Measurements from ENCODE around the gene LCN1. TPM values are rescaled to one million over a fixed set of nuclear protein-coding genes. Genes with fewer than 3 reads are reported as not detected.
"Not testable (repeated sequence)": the region's sequence is repeated elsewhere in the genome, so short reads cannot be mapped to it uniquely, and the experiment has no call there.

Gene LCN1
- total RNA-seq, 1 donor from 2014 or later, result not detected

DNA sequence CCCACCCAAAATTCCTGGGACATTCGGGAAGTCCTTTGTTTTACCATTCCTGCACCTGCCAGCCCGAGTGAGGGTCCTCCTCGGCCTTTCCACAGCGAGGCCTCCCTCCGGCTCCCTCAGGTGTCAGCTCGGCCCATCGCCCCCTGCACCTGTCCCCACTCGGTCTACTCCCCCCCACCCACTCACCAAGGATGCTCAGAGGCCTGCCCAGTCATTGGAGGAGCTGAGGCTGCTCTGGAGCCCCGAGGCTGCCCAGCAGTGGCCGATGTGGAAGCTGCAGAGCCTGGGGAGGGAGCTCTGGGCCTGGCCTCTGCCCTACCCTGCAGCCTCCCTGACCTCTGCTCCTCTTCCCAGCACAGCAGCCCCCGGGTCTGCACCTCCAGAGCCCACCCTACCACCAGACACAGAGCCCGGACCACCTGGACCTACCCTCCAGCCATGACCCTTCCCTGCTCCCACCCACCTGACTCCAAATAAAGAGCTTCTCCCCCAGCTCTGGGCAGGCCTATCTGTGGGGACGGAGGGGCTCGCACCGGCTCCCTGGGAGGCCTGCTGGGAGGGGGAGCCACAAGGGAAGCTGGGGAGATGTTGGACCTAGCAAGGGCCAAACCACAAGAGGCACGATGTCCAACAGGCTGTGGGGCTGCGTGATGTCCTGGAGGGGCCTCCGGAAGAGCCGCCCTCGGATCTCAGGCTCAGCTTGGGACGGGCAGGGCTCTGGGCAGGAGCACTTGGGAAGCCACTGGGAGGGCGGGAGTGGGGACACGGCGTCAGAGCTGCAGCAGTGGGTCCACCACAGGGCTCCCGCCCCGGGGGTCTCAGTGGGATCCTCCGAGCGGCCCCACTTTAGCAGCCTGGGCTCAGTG, 28.5 kb downstream of the LCN1 start:
- not testable (repeated sequence) for DNase-seq

DNA sequence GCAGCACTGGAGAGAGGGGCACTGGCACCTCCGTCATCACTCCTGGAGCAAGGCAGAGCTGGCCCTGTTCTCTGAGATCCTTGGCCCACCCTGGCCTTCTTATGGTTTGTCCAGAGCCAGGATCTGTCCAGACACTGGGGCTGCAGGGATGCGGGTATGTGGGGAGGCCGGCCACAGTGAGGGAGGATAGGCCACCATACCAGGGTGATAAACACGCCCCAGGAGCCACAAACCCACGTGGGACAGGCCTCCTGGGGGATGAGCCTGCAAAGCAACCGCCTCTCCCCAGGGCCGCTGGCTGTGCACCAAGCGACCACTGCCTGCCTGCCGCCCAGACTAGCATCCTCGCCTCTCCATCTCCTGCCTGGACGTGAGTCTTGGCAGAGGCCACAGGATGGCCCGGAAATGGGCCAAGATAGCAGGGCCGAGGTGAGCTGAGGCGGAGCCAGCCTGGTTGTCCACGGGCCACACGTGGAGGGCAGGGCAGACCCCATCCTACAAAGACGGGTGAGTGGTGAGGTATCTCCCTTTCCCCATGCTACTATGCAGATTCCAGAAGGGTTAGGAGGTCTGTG, 29.2 kb downstream of the LCN1 start:
- no peak for DNase-seq

DNA sequence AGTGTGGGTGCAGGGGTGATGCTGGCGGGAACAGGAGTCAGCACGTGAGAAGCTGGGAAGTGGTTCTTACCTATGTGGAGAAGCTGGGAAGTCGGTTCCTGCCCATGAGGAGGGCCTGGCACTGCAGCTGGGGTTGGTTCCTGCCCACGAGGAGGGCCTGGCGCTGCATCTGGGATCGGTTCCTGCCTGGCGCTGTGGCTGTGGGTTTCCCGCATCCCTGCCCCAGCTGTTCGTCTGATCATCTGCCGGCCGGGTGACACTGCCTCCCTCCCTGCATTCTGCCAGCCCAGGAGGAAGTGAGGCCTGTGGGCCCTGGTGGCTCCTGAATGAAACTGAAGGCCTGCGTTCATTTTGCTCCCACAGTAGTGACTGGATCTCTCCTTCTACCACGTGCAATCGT, 29.8 kb downstream of the LCN1 start:
- no peak for DNase-seq

DNA sequence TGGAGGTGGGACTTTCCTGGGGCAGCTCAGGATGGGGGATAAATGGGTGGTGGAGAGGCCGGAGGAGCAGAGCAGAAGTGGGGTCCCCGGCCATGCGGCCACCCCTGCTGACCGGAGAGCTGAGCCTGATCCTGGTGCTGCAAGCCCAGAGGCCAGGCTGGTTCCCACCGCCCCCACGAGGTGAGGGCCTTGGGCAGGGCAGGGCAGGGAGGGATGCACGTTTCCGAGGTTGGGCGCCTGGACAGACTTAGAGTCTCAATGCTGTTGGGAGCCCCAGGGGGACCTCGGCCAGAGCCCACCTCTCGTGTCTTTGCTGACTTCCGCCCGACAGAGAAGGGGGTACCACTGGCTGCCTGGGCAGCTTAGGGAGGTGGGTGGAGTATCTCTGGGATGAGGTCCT, 30.2 kb downstream of the LCN1 start:
- no peak for DNase-seq

DNA sequence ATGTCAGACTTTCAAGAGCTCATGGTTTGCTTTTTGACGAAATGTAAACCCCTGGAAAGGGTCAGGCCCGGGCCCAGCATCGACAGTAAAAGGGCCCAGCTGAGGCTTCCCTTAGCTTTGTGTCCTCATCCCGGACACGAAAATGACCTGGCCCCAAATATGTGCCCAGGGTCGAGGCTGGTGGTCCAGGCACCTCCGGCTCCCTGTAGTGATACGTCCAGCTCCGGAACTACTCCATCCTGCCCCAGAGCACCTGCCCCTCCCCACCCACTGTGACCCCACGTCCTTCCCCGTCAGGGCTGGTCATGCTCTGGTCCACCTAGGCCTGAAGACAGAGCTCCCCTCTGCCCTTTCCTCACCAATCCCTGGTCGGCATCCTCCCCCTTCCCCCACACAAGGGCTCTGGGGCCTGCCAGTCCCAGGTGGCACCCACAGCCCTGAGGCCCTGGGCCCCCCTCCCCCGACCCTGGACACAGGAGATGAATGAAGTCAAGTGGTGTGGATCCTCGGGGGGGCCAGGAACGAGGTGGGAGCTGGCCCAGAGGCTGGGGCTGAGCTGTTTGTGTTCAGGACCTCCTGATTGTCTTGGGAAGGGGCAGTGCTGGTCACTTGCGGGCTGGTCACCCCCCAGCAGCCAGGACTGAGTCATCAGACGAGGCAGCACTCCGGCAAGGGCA, 30.9 kb downstream of the LCN1 start:
- DNase-seq, result no peak

- no peak for DNase-seq
Observed at GRCh38 chr9:135552698-135553171, 31.5 kb downstream of the LCN1 start.

DNA sequence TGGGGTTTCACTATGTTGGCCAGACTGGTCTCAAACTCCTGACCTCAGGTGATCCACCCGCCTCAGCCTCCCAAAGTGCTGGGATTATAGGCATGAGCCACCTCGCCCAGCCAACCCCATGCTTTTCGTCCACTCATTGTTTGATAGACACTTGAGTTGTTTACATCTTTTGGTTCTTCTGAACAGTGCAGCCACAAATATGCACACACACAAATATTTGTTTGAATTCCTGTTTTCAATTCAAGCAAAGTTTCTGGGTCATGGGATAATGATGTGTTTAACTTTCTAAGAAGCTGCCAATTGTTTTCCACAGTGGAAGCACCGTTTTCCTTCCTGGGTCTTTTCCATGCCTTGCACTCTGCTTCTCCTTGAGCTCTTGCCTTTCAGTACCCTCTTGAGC, 33.5 kb downstream of the LCN1 start:
- no peak for DNase-seq

- DNase-seq, result no peak
Observed at GRCh38 chr9:135555203-135555602, 34.0 kb downstream of the LCN1 start.

DNA sequence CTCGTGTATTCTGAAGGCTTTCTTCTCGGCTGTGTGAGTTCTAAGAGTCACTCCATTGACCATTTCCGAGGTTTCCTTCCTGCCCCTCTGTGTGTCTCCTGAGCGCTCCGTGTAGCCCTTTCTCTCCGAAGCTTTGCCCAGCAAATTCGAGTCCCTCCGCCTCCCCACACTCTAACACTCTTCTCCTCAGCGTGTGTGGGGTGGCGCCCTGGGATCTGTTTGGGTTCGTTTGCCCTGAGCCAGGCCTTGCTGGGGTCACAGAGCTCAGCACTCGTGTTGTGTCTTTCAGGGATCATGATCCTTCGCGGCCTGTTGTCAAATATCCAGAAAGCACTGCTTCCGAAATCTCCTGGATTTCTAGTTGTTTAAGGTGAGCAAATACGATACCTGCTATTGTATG, 34.7 kb downstream of the LCN1 start:
- no peak for DNase-seq

DNA sequence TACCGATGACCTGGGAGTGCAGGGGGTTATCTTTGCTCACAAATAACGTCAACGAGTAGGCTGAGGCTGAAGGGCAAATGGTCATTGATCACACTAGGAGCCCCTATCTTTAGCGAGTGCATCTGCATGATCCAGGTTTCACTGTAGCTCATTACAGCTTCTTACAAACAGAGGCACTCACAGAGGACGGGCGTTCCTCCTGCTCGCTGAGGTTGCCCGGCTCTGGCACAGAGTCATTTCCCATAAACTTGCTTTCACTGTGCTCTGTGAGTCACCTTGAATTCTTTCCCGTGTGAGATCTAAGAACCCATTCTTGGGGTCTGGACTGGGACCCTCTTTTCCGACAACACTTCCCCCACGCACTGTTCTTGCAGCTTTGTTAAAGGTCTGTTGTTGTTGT, 38.4 kb downstream of the LCN1 start:
- no peak for DNase-seq

DNA sequence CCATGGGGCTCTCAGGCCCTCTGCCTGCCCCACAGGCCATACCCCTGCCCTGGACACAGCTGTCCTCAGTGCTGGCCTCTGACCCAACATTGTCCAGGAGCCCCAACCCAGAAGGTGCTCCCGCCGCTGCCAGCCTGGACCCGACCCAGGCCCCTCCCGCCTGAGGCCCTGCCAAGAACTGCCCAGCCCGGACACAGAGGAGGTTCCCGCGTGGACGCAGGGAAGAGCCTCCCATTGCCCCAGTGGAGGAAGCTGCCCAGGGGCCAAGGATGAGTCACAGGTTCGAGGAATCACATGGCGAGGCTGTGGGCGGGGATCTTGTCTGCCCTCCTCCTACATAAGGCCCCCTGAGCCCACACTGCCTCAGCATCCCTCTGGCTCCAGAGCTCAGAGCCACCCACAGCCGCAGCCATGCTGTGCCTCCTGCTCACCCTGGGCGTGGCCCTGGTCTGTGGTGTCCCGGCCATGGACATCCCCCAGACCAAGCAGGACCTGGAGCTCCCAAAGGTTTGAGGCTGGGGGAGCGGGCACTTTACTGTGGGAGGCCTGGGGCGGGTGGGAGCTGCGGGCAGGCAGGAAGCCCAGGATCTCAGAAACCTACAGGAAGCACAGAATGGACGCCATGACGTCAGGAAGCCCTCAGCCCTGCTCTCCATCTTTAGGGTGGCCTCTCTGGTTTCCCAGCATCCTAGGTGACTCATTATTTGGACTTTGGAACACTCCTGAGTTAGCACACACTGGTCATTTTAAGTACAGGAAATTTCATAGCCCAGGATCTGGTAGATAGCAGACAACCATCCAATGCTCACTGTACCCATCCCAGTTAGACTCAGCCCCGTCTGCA, 40.4 kb downstream of the LCN1 start, which contains the start of gene PAEP:
TSS of gene PAEP (plus strand) at position 366 of the 844 bp plus-strand sequence.
- no peak for DNase-seq

- no peak for DNase-seq
Observed at GRCh38 chr9:135562235-135562745, 41.0 kb downstream of the LCN1 start.

GRCh38 chr9:135563039-135563476, 41.8 kb downstream of the LCN1 start:
- no peak for DNase-seq

- DNase-seq, result no peak
Observed at GRCh38 chr9:135563858-135564257, 42.6 kb downstream of the LCN1 start.

DNA sequence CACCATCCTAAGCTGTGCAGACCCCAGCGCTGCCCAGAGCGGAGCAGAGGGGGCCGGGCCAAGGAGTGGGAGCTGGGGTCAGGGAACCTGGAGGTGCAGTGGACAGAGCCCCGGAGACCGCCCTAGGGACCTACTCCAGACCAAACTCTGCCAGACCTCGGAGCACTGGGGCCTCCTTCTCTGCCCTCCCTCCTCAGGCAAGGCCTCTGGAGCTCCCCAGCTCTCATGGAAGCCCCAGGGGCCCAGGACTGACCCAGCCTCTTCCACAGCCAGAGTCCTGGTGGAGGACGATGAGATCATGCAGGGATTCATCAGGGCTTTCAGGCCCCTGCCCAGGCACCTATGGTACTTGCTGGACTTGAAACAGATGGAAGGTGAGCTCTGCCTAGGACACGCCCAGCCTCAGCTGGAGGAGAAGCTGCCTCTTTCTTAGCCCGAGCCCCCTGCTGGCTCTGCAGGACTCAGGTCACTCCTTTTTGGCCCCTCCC, 43.9 kb downstream of the LCN1 start:
- DNase-seq, result no peak

DNA sequence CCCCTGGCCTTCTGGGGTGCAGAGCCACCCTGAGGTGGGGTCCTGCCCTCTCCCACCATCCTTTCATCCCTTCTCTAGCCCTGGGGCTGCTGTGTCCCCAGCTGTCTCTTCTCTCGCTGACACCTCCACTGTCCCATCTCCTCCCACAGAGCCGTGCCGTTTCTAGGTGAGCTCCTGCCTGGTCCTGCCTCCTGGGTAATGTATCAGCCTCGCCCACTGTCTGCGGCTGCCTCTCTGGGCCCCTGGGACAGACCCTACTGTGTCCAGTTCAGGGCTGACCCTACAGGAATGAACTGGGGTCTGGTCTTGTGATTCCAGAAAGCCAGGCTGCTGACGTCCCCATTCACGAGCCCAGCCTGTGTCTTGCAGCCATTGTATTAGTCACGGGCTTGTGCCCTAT, 44.4 kb downstream of the LCN1 start:
- DNase-seq, result no peak

GRCh38 chr9:135566552-135566951, 45.3 kb downstream of the LCN1 start:
- DNase-seq, result no peak

GRCh38 chr9:135567311-135567710, 46.1 kb downstream of the LCN1 start:
- no peak for DNase-seq

DNA sequence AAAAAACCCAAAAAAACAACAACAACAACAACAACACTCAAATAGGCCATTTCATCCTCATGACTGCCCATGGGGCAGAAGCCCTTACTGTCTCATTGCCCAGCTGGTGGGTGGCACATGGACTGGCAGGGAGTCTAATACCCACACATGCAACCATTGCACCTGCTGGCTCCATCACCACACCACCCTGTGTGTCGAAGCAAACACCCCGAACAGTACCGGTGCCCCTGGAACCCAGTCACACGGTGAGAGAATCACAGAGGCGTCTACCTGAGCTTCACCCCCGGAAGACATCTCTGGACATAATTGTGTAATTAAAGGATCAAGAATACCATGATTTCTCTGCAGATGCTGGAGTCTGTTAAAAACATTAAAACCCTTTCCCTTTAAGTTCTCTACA, 46.8 kb downstream of the LCN1 start:
- DNase-seq, result no peak

- no peak for DNase-seq
Observed at GRCh38 chr9:135570456-135570855, 49.2 kb downstream of the LCN1 start.

DNA sequence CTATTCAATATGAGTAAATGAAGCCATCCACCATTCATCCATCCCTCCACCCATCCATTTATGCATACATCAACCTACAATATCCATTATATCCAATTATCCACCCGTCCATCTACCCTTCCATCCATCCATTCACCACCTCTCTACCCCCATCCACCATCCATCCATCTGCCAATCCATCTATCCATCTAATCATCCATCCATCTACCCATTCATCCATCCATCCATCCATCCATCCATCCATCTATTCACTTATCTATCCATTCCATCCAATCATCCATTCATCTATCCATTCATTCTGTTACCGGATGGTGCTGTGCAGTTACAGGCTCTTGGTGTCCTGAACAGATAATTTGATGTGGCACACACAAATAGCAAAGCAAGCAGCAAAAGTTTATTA, 51.0 kb downstream of the LCN1 start:
- DNase-seq, result no peak

- DNase-seq, result no peak
Observed at GRCh38 chr9:135573124-135573523, 51.9 kb downstream of the LCN1 start.
